GM18873 (cell line): Measurements from ENCODE around the gene SRRM4.
"Not testable (repeated sequence)": the region's sequence is repeated elsewhere in the genome, so short reads cannot be mapped to it uniquely, and the experiment has no call there.

Experiments
- ATAC-seq: cut with Tn5 transposase; IDR thresholded peaks from one replicate; pipeline ENCODE4 v1.9.1; 2021; ENCODE audit warnings: mild to moderate bottlenecking, moderate library complexity, moderate number of reproducible peaks; ENCODE audit not compliant: unreplicated experiment, low FRiP score

SRRM4 gene

DNA sequence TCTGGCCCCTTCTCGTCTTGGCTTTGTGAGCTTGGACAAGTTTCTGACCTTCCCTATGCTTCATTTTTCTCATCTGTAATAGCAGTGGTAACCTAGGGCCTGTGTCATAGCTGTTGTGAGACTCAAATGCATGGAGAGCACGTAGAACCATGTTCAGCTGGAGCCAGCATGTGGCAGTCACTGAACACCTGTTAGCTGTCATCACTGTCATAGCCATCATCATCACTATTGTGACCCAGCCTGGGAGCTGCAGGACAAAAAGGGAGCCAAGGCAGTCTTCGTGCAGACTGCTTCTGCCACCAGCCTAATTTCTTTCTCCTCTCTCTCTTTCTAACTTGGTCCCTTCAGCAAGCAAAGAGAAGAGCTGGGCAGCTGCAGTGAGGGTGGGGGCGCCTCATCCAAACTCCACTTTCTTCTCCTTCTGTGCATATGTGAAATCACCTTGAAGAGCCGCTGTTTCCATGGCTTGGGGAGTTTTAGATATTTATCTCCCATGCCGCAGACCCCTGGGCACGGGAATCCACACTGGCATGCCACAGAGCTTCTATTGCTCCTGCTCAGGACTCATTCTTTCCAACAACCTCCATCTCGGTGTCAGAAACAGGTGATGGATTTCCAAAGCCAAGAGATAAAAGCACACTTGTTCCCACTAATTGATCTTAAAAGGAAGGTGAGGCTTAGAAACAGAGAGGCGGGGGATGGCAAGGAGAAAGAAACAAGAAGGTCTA lies 87.0 kb downstream of the SRRM4 start:
- no peak for ATAC-seq

DNA sequence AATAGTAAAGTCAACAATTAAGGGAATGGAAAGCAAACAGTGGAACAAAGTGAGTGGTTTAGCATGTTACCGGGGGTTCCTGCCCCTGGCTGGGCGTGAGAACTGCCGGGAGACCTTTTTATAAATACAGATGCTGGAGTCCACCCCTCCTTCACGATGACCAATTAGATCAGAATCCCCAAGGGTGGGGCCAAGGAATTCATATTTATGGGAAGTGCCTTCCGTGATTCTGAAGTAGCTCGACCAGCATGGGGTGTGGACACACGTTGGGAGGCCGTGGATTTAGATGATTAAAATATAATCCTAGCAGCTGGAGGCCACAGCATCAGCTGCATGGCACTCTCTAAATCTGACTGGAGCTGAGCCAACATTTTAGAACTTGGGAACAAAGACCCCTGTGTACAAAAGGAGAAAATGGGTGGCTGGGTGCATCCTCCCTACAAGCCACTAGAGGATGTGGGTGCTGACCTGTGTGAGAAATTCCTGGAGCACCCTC lies 87.9 kb downstream of the SRRM4 start:
- ATAC-seq, result no peak

DNA sequence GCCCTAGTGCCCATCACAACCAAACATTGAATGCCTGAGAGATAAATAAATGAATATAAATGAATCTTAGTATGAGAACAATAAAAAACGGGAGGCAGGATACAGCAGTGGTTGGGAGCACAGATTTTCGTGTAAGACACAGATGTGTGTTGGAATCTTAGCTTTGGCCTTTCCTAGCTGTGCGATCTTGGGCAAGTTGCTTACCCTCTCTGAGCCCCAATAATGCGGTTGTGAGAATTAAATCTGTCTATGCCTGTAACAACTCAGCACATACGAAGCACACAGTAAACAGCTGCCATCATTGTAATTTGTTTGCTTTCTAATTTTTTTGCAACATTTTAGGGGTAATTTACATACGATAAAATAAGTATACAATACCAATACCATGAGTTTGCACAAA lies 89.8 kb downstream of the SRRM4 start:
- ATAC-seq, result no peak

DNA sequence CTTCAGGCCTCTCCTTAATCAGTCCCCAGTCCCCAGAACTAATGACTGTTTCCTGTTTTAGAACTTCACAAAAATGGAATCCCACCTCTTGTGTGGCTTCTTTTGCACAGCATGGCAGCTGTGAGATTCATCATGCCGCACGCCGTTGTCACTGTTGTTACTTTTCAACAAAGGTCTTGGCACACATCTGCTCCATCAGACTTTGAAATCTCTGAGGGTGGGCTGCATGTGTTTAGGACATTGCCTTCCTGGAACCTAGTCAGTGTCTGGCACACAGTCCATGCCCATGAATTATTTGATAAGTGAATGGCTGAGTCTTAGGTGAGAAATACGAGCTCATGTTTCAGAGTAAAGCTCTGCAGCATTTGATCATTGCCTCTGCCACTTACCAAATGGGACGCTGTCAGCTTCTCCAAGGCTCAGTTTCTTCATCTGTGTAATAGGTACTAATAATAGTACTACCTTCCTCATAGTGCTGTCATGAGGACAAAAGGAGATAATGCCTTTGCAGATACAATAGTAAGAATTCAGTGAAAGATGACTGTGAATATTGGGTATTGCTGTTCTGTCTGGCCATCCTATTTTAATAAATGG lies 90.4 kb downstream of the SRRM4 start:
- no peak for ATAC-seq

DNA sequence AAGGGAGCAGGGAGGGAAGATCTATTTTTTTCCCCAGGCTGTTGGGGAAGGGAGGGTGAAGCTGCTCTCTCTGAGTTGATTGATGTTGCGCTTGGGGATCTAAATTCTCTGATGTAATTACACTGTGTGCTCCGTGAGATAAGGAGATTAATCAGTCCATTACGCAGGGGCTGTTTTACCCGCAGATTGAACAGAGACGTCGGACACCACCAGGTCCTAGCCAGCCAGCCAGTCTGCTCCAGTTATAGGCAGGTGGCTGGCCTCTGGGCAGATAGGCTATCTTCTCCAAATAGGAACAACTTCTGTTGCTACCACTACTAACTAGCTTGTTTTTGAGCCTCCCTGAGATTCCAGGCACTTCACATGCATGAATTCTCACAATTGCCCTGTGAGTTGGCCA lies 91.1 kb downstream of the SRRM4 start:
- no peak for ATAC-seq

DNA sequence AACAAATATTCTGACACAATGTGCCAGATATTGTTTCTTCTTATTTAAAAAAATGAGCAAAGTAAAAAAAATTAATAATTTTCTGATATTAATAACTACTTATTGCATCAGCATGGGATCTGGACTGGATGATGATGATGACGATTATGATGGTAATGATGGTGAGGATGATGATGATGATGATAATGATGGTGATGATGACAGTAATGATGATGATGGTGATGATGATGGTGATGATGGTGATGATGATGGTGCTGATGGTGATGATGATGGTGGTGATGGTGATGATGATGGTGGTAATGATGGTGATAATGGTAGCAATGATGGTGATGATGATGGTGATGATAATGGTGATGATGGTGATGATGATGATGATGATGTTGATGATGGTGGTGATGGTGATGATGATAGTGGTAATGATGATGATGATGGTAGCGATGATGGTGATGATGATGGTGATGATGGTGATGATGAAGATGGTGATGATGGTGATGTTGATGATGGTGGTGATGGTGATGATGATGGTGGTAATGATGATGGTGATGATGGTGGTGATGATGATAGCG lies 94.0 kb downstream of the SRRM4 start:
- no peak for ATAC-seq

DNA sequence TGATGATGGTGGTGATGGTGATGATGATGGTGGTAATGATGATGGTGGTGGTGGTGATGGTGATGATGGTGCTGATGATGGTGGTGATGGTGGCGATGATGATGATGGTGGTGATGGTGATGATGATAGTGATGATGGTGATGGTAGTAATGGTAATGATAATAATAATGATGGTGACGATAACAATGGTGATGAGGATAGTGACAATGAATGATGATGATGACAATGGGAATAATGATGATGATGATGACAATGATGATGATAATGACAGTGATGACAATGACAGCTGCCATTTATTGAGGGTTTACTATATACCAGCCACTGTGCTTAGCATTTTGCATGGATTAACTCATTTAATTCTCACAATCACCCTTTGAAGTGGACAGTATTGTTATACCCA lies 94.6 kb downstream of the SRRM4 start:
- ATAC-seq, result no peak

DNA sequence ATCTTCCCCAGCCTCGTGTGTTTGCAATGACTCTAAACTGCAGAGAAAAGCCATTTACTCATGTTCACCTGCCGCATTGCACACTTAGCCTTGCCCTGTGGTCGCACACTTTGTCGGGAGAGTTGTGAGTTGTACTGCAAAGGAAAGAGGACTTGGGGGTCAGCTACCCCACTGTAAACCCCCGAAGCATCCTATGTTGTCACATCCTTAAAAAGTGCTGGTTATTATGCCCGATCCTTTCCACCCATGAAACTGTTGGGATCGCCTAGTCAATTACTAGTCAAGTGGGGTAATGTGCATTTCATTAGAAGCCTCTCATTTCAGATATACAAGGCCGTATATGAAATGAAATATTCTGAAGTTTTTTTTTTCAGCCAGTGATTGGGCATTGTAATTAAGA lies 98.2 kb downstream of the SRRM4 start:
- no peak for ATAC-seq

DNA sequence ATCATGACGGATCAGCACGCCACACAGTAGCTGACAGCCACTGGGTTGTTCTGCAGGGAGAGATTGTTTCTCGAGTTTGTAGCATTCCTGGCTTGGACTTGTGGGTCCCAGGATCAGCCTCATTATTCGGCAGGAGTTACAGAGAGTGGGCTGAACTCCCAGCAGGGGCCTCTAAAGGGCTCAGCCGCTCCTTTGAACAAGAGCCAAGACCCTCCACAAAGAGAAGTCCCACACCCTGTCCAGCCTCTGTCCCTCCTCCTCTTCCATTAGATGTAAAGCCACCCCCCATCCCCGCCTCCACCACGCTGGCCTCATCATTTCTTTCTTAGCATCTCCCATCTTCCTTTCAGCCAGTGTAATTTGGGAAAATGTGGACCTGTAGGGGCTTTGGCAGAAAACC lies 100.7 kb downstream of the SRRM4 start:
- no peak for ATAC-seq

DNA sequence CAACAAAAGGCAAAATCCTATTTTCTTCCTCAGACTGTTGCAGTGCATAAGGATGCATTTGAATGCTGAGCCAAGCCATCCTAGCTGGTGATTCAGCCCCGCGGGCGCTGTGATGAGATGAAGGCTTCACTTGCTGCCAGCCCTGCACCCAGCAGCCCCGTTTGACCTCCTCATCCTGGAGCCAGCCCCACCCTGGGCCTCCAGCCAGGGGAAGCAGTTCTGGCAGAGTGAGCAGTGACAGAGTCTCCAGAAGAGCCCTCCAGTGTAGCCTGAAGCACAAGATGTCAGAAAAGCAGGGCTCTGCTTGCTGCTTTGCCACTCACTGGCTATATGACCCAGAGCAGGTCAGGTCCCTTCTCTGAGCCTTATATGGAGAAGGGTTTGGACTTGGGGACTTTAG lies 101.2 kb downstream of the SRRM4 start:
- no peak for ATAC-seq

DNA sequence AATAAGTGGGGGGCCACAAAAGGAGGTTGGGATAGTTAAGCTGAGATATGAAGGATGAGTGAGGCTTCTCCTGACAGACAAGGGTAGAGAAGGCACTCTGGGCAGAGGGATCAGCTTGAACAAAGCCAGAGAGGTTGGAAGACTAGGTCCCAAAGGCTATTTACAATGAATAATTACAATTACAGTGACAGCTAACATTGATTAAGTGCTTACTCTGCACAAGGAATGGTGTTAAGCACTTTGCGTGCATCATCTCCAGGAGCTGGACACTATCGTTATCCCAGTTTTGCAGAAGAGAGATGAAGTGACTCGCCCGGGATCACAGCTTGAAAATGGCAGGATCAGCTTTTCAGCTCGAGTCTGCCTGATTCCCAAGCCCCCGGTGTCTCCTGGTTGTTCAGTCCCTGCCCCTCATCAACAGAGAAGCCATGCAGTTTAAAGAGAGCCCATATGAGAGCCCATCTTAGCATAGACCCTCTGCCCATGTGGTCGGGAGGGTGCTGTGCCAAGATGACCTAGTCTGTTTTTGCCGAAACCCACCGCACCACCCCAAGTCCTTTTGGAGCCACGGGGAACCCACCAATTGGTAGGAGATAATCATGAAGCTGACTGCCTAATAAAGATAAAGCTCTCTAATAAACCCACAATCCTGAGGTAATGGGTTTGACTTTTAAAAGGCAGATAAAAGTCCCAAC lies 107.5 kb downstream of the SRRM4 start:
- no peak for ATAC-seq

DNA sequence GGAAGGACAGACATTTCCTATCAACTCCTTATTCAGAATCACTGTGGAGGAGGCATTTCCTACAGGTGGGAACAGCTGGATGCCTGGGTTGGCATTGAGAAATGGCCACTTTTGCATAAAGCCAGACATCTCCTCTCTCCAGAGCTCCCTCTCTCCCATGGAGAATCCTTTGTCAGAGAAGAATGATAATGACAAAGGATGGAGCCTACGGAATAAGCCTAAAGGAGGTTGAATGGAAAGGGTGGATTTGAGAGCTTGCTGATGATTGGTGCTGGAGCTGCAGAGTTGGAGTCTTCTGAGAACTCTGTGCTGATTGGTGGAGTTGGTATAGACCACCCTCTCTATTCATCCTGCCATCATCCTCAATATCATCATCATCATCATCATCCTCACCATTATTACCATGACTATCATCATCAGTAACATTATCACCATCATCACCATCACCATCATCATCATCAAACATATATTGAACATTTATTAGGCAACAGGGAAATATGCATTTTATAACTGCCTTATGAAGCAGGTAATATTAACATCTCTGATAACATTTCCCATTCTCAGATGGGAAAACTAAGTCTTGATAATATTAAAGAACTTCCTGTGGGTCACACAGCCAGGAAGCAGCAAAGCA lies 108.2 kb downstream of the SRRM4 start:
- no peak for ATAC-seq

DNA sequence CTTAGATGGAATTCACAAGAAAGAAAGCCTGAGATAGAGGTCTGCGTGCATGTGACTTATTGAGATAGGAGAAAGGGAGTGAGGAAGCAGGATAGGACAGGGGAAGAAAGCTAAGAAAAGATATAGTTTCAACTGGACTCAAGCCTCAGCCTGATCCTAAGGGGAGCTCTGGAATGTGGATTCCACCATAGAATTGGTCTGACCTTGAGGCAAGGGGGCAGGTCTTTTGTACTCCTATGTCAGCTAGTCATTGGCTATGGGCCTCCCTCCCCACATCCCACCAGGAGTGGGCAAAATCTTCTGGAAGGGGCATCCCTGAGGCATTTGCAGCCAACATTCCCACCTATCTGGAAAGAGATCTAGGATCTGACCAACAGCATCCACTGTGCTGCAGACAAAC lies 108.9 kb downstream of the SRRM4 start:
- no peak for ATAC-seq

DNA sequence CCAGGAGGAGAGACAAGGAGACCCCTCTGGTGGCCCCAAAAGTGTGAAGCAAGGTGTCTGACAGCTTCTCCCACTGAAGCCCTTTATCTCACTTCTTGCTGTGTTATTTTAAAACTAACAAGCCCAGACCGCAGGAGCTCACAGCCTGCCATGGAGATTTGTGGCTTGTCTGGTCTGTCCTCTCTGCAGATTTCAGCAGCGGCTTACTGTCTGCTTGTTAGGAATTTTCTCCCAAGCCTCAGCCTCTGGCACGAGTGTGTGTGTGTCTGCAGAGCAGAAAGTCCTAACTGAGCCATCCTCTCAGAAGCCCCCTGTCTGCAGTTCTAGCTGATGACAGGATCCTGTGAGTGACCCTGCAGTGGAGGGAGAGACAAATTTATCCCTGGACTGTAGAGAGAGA lies 109.5 kb downstream of the SRRM4 start:
- ATAC-seq, result no peak

DNA sequence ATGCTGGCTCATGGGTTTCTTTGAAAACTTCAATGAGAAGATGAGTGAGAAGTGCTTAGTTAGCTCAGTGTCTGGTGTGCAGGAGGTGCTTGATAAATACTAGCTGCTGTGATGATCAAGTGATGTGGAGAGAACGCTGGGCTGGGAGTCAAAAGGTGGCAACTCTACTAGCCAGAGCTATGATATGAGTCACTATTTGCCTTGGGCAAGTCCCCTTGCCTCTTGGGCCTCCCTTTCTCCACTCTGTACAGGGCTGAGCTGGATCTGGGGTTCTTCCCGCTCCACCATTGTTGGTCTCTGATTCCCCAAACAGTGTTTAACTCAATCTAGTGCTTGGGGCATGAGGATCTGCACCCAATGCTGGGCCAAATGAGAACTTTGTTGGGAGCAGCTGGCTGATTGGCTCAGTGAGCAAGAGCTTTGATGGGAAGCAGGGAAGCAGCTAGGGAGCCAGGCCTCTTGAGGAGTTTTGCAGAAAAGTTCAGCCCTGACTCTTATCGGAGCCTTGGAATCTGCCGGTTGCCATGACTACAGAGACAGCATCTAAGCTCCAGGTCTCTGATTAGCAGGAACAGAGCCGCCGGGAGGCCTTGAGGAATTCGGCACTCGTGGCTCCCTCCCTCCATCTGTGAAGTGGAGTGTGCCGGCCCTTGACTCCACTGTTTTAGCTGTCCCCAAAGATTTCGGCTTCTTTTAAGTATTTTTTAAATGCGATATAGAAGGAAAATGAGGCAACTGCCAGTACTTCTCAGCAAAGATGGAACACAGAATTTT lies 115.3 kb downstream of the SRRM4 start:
- no peak for ATAC-seq

DNA sequence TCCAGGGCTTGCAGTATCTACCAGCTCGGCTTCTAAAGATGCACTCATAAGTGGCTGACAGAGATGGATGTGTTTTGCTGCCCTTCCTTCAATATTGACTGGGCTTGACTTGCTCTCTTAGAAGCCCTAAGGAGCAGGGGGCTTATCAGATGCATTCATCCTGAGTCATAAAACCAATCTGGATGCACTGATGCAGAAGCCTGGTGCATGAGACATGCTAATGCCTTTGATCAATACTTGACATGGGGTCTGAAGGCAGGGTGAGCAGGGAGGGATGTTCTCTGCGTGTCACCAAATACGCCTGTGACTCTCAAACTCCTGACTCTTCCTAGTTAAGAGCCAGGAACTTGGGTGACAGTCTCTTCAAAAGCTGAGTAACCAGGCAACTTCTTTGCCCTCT lies 119.6 kb downstream of the SRRM4 start:
- no peak for ATAC-seq

DNA sequence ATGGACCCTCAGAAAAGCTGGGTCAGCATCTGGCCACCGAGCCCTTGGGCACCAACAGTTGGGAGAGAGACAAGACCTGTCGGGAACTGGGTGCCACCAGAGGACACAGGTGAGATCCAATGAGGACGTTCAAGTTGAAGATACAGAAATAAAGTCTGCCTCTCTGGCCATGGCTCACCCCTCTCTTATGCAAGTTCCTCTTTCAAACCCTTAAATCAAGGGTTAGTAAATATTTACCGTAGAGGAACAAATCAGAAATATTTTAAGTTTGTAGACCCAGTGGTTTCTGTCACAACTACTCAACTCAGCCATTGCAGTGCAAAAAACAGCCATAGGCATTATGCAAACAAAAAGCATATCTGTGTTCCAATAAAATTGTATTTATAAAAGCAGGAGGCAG lies 120.9 kb downstream of the SRRM4 start:
- ATAC-seq, result no peak

DNA sequence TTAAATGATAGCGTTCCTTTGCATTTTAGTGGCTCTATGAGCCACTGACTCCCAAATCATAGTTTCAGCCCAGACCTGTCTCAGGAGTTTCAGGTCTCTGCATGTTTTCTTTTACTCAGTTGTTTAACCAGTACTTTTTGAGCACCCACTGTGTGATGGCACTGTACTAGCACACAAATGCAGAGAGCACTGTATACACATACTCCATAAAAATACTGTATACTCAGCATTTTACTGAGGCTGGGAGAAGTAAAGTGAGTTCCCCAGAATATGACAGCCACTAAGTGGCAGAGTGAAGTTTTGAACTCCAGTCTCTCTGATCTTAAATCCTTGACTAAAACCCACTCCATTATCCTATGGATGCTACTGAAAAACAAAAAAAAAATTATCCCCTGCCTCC lies 121.4 kb downstream of the SRRM4 start:
- ATAC-seq, result no peak

DNA sequence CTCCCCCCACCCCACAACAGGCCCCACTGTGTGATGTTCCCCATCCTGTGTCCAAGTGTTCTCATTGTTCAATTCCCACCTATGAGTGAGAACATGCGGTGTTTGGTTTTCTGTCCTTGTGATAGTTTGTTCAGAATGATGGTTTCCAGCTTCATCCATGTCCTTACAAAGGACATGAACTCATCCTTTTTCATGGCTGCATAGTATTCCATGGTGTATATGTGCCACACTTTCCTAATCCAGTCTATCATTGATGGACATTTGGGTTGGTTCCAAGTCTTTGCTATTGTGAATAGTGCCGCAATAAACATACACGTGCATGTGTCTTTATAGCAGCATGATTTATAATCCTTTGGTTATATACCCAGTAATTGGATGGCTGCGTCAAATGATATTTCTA lies 123.6 kb downstream of the SRRM4 start:
- not testable (repeated sequence) for ATAC-seq

DNA sequence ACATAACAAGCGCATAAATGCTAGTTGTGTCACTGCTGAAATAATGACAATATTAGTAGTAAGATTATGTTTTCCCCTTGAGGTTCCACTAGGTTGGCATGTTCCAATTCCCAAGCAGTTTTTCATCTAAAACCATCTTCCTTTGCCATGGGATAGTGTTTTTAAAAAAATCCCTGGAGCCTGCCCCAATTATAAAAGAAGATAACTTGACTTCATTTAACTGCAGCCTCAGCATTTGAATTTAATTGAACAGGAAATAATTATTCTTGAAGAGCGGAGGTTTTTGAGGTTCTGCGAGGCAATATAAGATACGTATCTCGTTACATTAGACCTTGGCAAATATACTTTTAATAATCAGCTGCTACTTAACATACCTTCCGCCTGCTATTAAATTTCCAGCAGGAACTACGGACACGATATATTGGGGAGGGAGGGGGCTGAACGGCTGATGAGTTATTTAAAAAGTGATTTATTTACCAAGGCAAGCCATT lies 132.2 kb downstream of the SRRM4 start:
- no peak for ATAC-seq
